ENCODE results near the gene PNMA6A. TPM values are rescaled to one million over a fixed set of nuclear protein-coding genes. Genes with fewer than 3 reads are reported as not detected.
A peak's percentile ranks its signal among the peaks of the same experiment; 100 is the strongest.

Gene PNMA6A
- total and polyA plus RNA-seq, 2 donors (not counting 1 experiment from before 2014, with no cell fraction given): 0.85 to 3.3 TPM

GRCh38 chrX:153049093-153049492 is 23.2 kb upstream of the PNMA6A start:
- H3K4me1 ChIP-seq (ENCODE audit: control insufficient read depth, extremely low read depth, insufficient read depth, low read length): no peaks in the 10 kb centered on the region
- no peak overlapping the region for H3K27ac ChIP-seq (ENCODE audit: insufficient read depth, low read length)
- no peaks in the 10 kb centered on the region for H4K20me1 ChIP-seq (ENCODE audit: control insufficient read depth, extremely low read depth, insufficient read depth, low read length)
- no peaks in the 10 kb centered on the region for H3K36me3 ChIP-seq (ENCODE audit: control insufficient read depth, insufficient read depth, low read length)
- H3K4me2 ChIP-seq (ENCODE audit: extremely low read depth, insufficient read depth, low read length): no peak overlapping the region
- DNase-seq (ENCODE audit: low read depth in 2 of 2): no peak
- H3K9me3 ChIP-seq (ENCODE audit: control insufficient read depth, insufficient read depth, low read depth, low read length): no peaks in the 10 kb centered on the region
- no peak overlapping the region for H2AFZ ChIP-seq (ENCODE audit: low read length)
- no peaks in the 10 kb centered on the region for H3K79me2 ChIP-seq (ENCODE audit: control insufficient read depth, insufficient read depth, low read length)
- TF ChIP-seq EZH2 (IDR thresholded peaks at IDR 0.05; ENCODE audit: low read length, missing control alignments): no peak
- no peak for TF ChIP-seq CTCF (conservative IDR thresholded peaks at IDR 0.05 in 1 of 2, IDR thresholded peaks at IDR 0.05 in 1 of 2; ENCODE audit: low read depth in 1 of 2, low read length in 2 of 2)
- no peak overlapping the region for H3K4me3 ChIP-seq (replicated peaks in 1 of 4; ENCODE audit: control extremely low read depth in 1 of 4, insufficient read depth in 1 of 4, low read depth in 3 of 4, low read length in 4 of 4)
- no peak overlapping the region for H3K9ac ChIP-seq (ENCODE audit: insufficient read depth, low read length)
- H3K27me3 ChIP-seq (ENCODE audit: control insufficient read depth, insufficient read depth, low read length): no peaks in the 10 kb centered on the region

GRCh38 chrX:153052534-153052933 is 19.7 kb upstream of the PNMA6A start:
- H3K27me3 ChIP-seq (ENCODE audit: control insufficient read depth, insufficient read depth, low read length): peaks cover 10% of the 10 kb centered on the region
- DNase-seq (ENCODE audit: low read depth in 2 of 2): no peak
- H3K9me3 ChIP-seq (ENCODE audit: control insufficient read depth, insufficient read depth, low read depth, low read length): no peaks in the 10 kb centered on the region
- no peaks in the 10 kb centered on the region for H3K4me1 ChIP-seq (ENCODE audit: control insufficient read depth, extremely low read depth, insufficient read depth, low read length)
- H3K79me2 ChIP-seq (ENCODE audit: control insufficient read depth, insufficient read depth, low read length): no peaks in the 10 kb centered on the region
- H3K27ac ChIP-seq (ENCODE audit: insufficient read depth, low read length): no peak overlapping the region
- H3K4me2 ChIP-seq (ENCODE audit: extremely low read depth, insufficient read depth, low read length): no peak overlapping the region
- H2AFZ ChIP-seq (ENCODE audit: low read length): no peak overlapping the region
- H4K20me1 ChIP-seq (ENCODE audit: control insufficient read depth, extremely low read depth, insufficient read depth, low read length): no peaks in the 10 kb centered on the region
- no peak overlapping the region for H3K9ac ChIP-seq (ENCODE audit: insufficient read depth, low read length)
- H3K36me3 ChIP-seq (ENCODE audit: control insufficient read depth, insufficient read depth, low read length): no peaks in the 10 kb centered on the region
- no peak overlapping the region for H3K4me3 ChIP-seq (replicated peaks in 1 of 4; ENCODE audit: control extremely low read depth in 1 of 4, insufficient read depth in 1 of 4, low read depth in 3 of 4, low read length in 4 of 4)
- TF ChIP-seq EZH2 (IDR thresholded peaks at IDR 0.05; ENCODE audit: low read length, missing control alignments) (no peak), CTCF (conservative IDR thresholded peaks at IDR 0.05 in 1 of 2, IDR thresholded peaks at IDR 0.05 in 1 of 2; ENCODE audit: low read depth in 1 of 2, low read length in 2 of 2) (peak in 1 of 2 donors; percentile 11)

- Histone ChIP-seq H3K27ac (ENCODE audit: insufficient read depth, low read length) (no peak within 1 kb of the TSS), H3K9ac (ENCODE audit: insufficient read depth, low read length) (no peak within 1 kb of the TSS), H3K4me1 (ENCODE audit: control insufficient read depth, extremely low read depth, insufficient read depth, low read length) (no peaks in the 10 kb centered on the region), H3K79me2 (ENCODE audit: control insufficient read depth, insufficient read depth, low read length) (no peaks in the 10 kb centered on the region), H2AFZ (ENCODE audit: low read length) (no peak within 1 kb of the TSS), H3K9me3 (ENCODE audit: control insufficient read depth, insufficient read depth, low read depth, low read length) (no peaks in the 10 kb centered on the region), H3K4me2 (ENCODE audit: extremely low read depth, insufficient read depth, low read length) (no peak within 1 kb of the TSS), H3K4me3 (replicated peaks in 1 of 4; ENCODE audit: control extremely low read depth in 1 of 4, insufficient read depth in 1 of 4, low read depth in 3 of 4, low read length in 4 of 4) (no peak within 1 kb of the TSS), H4K20me1 (ENCODE audit: control insufficient read depth, extremely low read depth, insufficient read depth, low read length) (no peaks in the 10 kb centered on the region), H3K36me3 (ENCODE audit: control insufficient read depth, insufficient read depth, low read length) (no peaks in the 10 kb centered on the region), H3K27me3 (ENCODE audit: control insufficient read depth, insufficient read depth, low read length) (peaks cover 13% of the 10 kb centered on the region)
- no peak for DNase-seq (ENCODE audit: low read depth in 2 of 2)
- TF ChIP-seq CTCF (conservative IDR thresholded peaks at IDR 0.05 in 1 of 2, IDR thresholded peaks at IDR 0.05 in 1 of 2; ENCODE audit: low read depth in 1 of 2, low read length in 2 of 2): no peak
- no peak for TF ChIP-seq EZH2 (IDR thresholded peaks at IDR 0.05; ENCODE audit: low read length, missing control alignments)
These were observed 16.1 kb upstream of the PNMA6A start, which contains the start of gene PNMA3 for GRCh38 chrX:153055871-153056749. Gene PNMA3, plus strand, starts transcription at chrX:153056470. Its CDS starts 586 bp downstream, at chrX:153057056.

All from fibroblast of lung (primary cell).